ENCODE data around the gene GRID2IP.

Gene GRID2IP

GRCh38 chr7:6562106-6562505 is 10.8 kb upstream of the GRID2IP start:
- DNase-seq (ENCODE audit: low spot score), result no peak

- no peak for DNase-seq (ENCODE audit: low spot score)
These were observed 8.6 kb upstream of the GRID2IP start for GRCh38 chr7:6559896-6560295.

GRCh38 chr7:6558837-6559236 is 7.6 kb upstream of the GRID2IP start:
- no peak for DNase-seq (ENCODE audit: low spot score)

DNA sequence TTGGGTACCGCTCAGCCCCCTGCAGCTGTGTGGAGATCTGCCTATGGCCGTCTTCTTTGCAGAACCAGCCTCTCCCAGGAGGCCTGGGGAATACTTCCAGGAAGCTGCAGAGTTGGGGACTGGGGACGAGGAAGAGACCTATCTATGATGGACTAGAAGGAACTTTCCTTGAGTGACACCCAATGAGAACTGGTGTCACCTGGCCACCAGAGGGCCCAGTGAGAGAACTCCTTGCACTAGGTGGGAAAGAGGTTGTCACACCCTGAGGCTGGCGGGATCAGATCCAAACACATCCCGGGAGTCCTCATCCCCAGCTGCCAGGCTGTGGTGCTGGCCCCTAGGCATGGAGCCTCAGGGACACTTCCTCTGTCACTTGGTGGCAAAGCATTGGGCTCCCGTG is 4.9 kb upstream of the GRID2IP start:
- no peak for DNase-seq (ENCODE audit: low spot score)

GRCh38 chr7:6554848-6555247 is 3.6 kb upstream of the GRID2IP start:
- DNase-seq (ENCODE audit: low spot score), result no peak

DNA sequence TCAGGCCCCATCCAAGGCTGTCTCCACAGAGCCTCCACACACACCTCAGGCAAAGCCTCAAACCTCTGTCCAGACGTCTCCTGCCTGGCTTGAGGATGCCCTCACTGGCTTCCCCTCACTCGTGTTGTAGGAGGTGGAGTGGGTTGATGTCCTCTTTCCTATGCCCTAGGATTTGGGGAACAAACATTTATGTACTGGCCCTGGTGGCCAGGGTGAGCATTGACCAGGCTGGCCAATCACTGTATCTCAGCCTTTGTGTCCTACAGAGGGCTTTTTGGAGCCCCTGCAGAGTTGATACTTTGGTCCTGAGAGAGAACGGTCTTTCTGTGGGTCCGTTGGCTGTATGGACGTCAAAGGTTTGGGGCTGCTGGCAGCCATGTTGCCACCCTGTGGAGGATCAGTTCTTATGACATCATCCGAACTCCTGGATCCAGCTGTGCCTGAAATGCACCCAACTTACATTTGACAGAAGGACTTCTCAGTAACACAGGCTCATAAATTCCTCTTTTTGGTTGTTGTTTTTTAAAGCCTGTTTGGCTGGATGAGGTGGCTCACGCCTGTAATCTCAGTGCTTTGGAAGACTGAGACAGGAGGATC is 2.3 kb upstream of the GRID2IP start:
- DNase-seq (ENCODE audit: low spot score), result no peak

DNA sequence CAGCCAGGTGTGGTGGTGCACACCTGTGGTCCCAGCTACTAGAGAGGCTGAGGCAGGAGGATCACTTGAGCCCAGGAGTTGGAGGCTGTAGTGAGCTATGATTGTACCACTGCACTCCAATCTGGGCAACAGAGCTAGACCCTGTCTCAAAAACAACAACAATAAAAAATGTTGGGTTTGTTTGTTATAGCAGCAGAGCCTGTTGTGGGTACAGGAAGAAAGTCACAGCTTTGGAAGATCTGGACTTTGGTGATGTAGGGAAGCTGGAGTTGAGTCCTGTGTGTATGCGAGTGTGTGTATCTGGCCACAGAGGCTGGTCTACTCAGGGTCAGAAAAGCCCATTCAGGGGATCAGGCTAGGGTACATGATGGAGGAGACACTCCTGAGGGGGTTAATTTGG is 3.9 kb downstream of the GRID2IP start:
- no peak for DNase-seq (ENCODE audit: low spot score)

DNA sequence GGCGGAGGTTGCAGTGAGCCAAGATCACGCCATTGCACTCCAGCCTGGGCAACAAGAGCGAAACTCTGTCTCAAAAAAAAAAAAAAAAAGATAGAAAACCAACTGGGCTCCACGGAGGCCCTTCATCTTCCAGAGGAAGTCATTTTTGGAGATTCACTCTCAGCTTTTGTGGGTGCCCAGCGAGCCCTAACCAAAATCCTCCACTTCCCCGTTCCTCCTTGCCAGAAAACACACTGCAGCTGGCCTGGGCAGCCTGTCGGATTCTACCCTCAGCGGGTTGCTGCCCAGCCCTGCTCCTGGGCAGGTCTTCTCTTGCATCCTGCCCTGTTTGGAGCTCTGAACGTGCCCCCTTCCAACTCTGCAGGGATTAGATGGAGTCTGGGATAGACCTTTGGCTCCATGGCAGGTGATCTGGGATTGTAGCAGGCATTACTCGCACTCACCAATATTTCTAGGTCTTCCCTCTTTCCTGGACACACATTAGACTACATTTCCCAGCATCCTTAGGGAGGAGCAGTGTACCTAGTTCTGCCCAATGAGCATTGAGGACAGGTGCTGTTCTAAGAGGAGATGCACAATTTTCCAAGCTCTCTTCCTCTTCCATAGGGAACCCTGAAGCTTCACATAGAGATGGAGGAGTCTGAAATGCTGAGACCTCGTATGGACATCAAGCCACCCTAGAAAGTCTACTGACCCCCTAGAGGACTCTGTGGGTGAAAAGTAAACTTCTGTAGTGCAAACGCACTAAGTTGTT is 4.6 kb downstream of the GRID2IP start:
- DNase-seq (ENCODE audit: low spot score), result no peak

DNA sequence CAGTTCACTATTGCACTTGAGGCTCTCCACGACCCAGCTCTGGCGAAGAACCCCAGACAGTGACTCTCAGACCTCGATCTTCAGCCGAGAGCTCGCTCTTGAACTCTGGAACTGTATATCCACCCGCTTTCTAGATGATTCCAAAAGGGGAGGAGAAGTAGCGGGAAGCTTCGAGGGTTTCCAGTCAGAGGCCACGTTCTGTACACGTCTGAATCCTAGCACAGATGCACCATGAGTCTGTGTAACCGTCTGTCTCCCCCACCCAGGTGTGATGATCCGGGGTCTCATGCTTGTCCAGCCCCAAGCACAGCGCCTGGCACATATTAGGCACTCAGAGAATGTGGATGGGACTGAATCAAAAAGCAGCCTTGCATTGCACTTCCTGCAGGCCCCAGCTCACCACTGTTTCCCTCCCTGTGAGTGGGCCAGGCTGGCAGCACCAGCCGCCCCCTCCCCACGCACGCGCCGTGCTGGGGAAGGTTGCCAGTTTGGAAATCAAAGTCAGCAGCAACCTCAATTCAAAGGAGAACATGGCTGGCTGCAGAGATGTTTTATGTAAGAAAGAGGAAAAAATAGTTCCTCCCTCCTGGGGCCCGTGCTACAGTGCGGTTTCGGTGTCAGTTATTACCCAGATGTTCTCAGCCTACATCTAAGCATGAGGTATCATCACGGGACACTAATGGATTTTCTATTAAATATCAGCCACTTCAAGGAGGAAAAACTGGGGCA is 5.7 kb downstream of the GRID2IP start:
- DNase-seq (ENCODE audit: low spot score), result no peak

DNA sequence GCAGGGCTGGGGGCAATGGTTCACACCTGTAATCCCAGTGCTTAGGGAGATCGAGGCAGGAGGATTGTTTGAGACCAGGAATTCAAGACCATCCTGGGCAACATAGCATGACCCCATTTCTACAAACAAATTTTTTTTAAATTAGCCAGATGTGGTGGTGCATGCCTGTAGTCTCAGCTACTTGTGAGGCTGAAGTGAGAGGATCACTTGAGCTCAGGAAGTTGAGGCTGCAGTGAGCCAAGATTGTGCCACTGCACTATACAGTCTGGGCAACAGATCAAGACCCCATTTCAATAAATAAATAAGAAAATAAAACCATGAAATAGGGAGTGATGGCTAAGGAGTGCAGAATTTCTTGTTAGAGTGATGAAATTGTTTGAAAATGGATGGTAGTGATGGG is 8.9 kb downstream of the GRID2IP start:
- DNase-seq (ENCODE audit: low spot score), result no peak

- no peak for DNase-seq (ENCODE audit: low spot score)
These were observed 14.7 kb downstream of the GRID2IP start for GRCh38 chr7:6536262-6537260.

- DNase-seq (ENCODE audit: low spot score), result no peak
These were observed 17.3 kb downstream of the GRID2IP start for GRCh38 chr7:6533893-6534495.

GRCh38 chr7:6532516-6532915 is 18.7 kb downstream of the GRID2IP start:
- DNase-seq (ENCODE audit: low spot score), result no peak

GRCh38 chr7:6531492-6532279 is 19.6 kb downstream of the GRID2IP start:
- no peak for DNase-seq (ENCODE audit: low spot score)

DNA sequence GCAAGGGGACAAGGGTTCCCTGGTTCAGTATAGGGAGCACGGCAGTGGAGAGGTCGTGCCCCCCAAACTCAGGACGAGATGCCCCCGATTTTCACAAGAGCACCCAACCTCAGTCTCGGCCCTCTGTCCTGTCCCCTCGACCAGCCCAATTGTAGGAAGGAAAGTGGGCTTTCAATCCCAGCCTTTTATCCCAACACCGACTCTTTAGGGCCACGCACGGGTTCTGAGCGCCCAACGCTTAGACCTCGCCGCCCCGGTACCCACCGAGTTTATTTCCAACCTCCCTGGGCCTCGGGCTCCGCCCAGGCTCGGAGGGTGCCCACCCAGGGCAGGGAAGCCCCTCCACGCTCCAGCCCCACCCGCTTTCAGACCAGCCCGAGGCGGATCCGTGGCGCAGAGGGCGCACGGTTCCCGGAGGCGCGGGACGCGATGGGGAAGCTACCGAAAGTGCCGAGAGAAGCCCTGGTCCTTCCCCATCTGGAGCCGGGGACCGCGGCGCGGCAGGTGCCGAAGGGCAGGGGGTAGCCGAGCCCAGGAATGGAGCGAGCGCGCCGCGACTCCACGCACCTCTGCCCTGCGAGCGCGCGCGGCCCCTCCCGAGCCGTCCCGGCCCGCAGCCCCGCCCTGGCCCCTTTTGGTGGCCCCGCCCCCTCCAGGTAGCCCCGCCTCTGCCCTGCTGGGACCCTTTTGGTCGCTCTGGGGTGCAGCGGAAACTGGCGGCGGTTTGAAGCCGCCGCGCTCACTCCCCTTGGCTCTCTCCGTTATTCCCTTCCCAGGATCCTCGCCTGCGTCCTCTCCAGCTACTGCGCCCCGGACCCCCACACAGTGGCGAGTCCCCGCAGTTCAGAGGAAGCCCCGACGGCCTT is 20.4 kb downstream of the GRID2IP start:
- DNase-seq (ENCODE audit: low spot score), result no peak

DNA sequence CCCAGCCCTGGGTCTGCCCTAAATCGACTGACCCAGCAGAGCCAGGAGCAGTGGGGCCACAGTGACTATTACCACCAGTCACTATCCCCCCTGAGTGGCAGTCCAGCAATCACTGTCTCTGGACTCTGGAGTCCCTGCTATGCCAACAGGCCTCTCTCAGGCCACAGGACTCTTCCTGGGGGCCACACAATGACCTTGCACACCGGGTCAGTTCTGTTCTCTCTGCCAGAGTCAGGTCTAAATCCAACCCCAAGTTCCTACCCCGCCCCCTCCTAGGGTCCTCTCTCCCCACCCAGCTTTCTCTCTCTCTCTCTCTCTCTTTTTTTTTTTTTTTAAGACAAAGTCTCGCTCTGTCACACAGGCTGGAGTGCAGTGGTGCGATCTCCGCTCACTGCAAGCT is 21.6 kb downstream of the GRID2IP start:
- no peak for DNase-seq (ENCODE audit: low spot score)

DNA sequence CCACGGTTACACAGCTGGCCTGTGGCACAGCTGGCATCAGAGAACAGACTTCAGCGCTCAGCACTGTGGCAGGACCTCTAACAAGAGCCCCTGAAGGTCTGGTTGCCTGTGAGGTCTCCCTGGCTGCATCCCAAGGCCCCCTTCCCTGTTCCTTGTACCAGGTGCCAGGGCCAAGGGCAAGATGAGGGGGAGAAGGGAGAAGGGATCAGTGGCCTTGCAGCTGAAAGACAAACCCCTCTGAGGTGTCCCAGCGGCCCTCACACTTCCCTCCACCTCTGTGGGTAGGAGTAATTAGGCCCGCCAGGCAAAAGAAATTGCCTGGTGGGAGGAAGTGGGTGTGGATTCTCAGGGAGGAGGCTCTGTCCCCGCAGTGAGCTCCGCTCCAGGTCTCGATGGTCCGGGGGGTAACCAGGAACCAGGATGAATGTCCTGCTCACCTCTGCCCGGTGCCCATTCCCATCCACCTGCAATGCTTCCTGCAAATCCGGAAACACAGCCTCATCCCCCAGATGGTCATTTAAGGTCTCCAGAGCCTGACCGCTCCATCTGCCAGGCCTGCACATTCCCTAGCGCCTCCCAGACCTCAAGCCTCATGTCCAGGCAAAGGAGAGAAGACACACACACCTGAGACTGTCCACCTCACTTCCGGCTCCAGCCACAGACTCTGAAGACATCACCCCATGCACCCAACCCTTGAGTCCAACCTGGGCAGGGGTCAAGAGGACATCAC is 22.7 kb downstream of the GRID2IP start:
- DNase-seq (ENCODE audit: low spot score), result no peak

- no peak for DNase-seq (ENCODE audit: low spot score)
These were observed 24.3 kb downstream of the GRID2IP start for GRCh38 chr7:6526997-6527378.
